Panc1 (cell line): ENCODE data around the gene GRM7. TPM values are rescaled to one million over a fixed set of nuclear protein-coding genes. Genes with fewer than 3 reads are reported as not detected.

Experiments used
- ATAC-seq: fragments of 200-7000 bp; cut with Tn5 transposase; 2 replicates; pipeline ENCODE4 v1.9.1; 2020; ENCODE audit warnings: mild to moderate bottlenecking, moderate library complexity
- BruUV-seq: library from RNA; stranded (reverse); fragments of 400-500 nt; replicated peaks from 2 replicates; lab custom pipeline; 2021; lab: Mats Ljungman, UMichigan
- CTCF ChIA-PET: fragments of 300-600 bp; sonication (Branson Sonifier 250); formaldehyde crosslinking; loops from one replicate; lab custom pipeline; 2022; ENCODE audit warnings: antibody characterized with exemption; lab: Charles Lee
- POLR2A ChIA-PET: fragments of 300-600 bp; sonication (Branson Sonifier 250); formaldehyde crosslinking; loops from one replicate; lab custom pipeline; 2022; ENCODE audit warnings: antibody characterized with exemption; lab: Charles Lee
- DNase-seq: peaks from one replicate; pipeline ENCODE4 v3.0.0-alpha.2; 2010; ENCODE audit warnings: low read depth, low spot score
- H3K27ac ChIP-seq: 2 replicates; pipeline ENCODE4 v1.5.1; 2011; ENCODE audit warnings: mild to moderate bottlenecking, low read length, inconsistent platforms
- H3K27me3 ChIP-seq: fragments of 200-500 bp; sonication (Bioruptor generic); 2 replicates; pipeline ENCODE4 v1.6.0; 2014; ENCODE audit warnings: low read length, inconsistent platforms; ENCODE audit not compliant: control insufficient read depth, insufficient read depth
- H3K36me3 ChIP-seq: fragments of 200-500 bp; sonication (Bioruptor generic); 2 replicates; pipeline ENCODE4 v1.5.1; 2014; ENCODE audit warnings: inconsistent platforms, mild to moderate bottlenecking, low read length, moderate library complexity; ENCODE audit not compliant: control insufficient read depth, insufficient read depth
- H3K4me1 ChIP-seq: 2 replicates; pipeline ENCODE4 v1.5.1; 2011; ENCODE audit warnings: inconsistent platforms, mild to moderate bottlenecking, low read length, moderate library complexity; ENCODE audit not compliant: control insufficient read depth, insufficient read depth
- H3K4me3 ChIP-seq, 2 experiments: 2 replicates each; pipeline ENCODE4 v1.5.1; 2011 to 2012; ENCODE audit warnings: low read depth in 2 of 2, low read length in 2 of 2, mild to moderate bottlenecking in 2 of 2, inconsistent platforms in 1 of 2, moderate library complexity in 1 of 2
- H3K9me3 ChIP-seq: fragments of 200-500 bp; sonication (Bioruptor generic); 2 replicates; pipeline ENCODE4 v1.5.1; 2014; ENCODE audit warnings: low read depth, mild to moderate bottlenecking, inconsistent platforms, low read length, moderate library complexity; ENCODE audit not compliant: control insufficient read depth, insufficient read depth
- CTCF ChIP-seq: fragments of 450-650 bp; IDR thresholded peaks from 2 replicates; pipeline ENCODE4 v1.5.1; 2017; ENCODE audit warnings: mild to moderate bottlenecking
- POLR2AphosphoS5 ChIP-seq: IDR thresholded peaks from 2 replicates; pipeline ENCODE4 v1.6.1; 2012; ENCODE audit warnings: mild to moderate bottlenecking, low read depth, low read length, moderate library complexity
- REST ChIP-seq, 2 experiments: IDR thresholded peaks; 2 replicates each; pipeline ENCODE4 v1.6.1; 2011 to 2012; ENCODE audit warnings: low read depth in 2 of 2, control low read depth in 1 of 2, low read length in 1 of 2, mild to moderate bottlenecking in 1 of 2, moderate library complexity in 1 of 2; ENCODE audit not compliant: insufficient read depth in 1 of 2
- SIN3A ChIP-seq: IDR thresholded peaks from 2 replicates; pipeline ENCODE4 v1.6.1; 2012; ENCODE audit warnings: low read depth, mild to moderate bottlenecking, low read length, moderate library complexity, borderline replicate concordance; ENCODE audit not compliant: insufficient read depth
- TCF7L2 ChIP-seq: IDR thresholded peaks from 2 replicates; pipeline ENCODE4 v1.6.1; 2011; ENCODE audit warnings: mild to moderate bottlenecking, low read depth, low read length, inconsistent platforms
- in situ Hi-C: cut with HindIII; loops from 2 replicates; pipeline ENCODE4 v1.10.0; 2016; ENCODE audit warnings: low sequenced_read_pairs, low pct_unique_long_range_greater_than_20kb
- intact Hi-C: fragments of 100-400 bp; cut with micrococcal nuclease; formaldehyde crosslinking; loops from one replicate; pipeline ENCODE4 v1.10.0; 2022; ENCODE audit not compliant: unreplicated experiment
- total RNA-seq: library from RNA; stranded (reverse); gene quantifications from one replicate; pipeline ENCODE4 v1.2.1, GENCODE V29; 2021; ENCODE audit not compliant: unreplicated experiment

Gene GRM7
- total RNA-seq, 1 experiment from 2014 or later, result not detected

- H3K27me3 ChIP-seq, result no peaks in the 10 kb centered on the region
- no peaks in the 10 kb centered on the region for H3K36me3 ChIP-seq
- no peak overlapping the region for H3K27ac ChIP-seq
- TF ChIP-seq REST (IDR thresholded peaks at IDR 0.05; ENCODE audit: insufficient read depth in 1 of 2, low read depth in 2 of 2, low read length in 1 of 2), result no peak
- TF ChIP-seq TCF7L2, result no peak
- no peak; the same call in 1 of the 2 replicates for TF ChIP-seq CTCF
- no peak for TF ChIP-seq POLR2AphosphoS5
- TF ChIP-seq SIN3A, result no peak
- no peak overlapping the region for H3K4me3 ChIP-seq
- ChIA-PET CTCF (no interaction called here), POLR2A (no interaction called here)
- ATAC-seq, result no peak
- no peaks in the 10 kb centered on the region for H3K9me3 ChIP-seq
- BruUV-seq, result no TSS peak
- in situ Hi-C loops (no loop called here), intact Hi-C loops (no loop called here)
- no peak for DNase-seq
- H3K4me1 ChIP-seq, result no peaks in the 10 kb centered on the region
Measured at GRCh38 chr3:7546253-7546652, 685.3 kb downstream of the GRM7 start.

- no peak for ATAC-seq
- Histone ChIP-seq H3K9me3 (no peaks in the 10 kb centered on the region), H3K27me3 (no peaks in the 10 kb centered on the region), H3K27ac (no peak overlapping the region), H3K4me3 (no peak overlapping the region), H3K36me3 (no peaks in the 10 kb centered on the region), H3K4me1 (no peaks in the 10 kb centered on the region)
- BruUV-seq, result no TSS peak
- in situ Hi-C loops (no loop called here), intact Hi-C loops (no loop called here)
- ChIA-PET CTCF (no interaction called here), POLR2A (no interaction called here)
- DNase-seq, result no peak
- no peak for TF ChIP-seq SIN3A
- no peak for TF ChIP-seq POLR2AphosphoS5
- no peak for TF ChIP-seq CTCF
- no peak for TF ChIP-seq REST (IDR thresholded peaks at IDR 0.05; ENCODE audit: insufficient read depth in 1 of 2, low read depth in 2 of 2, low read length in 1 of 2)
- no peak for TF ChIP-seq TCF7L2
Measured at GRCh38 chr3:7547826-7548225, 686.9 kb downstream of the GRM7 start.
